Keratinocyte (primary cell): ENCODE measurements around the gene SALL2.

ENCODE experiments used
- EZH2 ChIP-seq: IDR thresholded peaks from one replicate; pipeline ENCODE4 v1.6.1; 2012; ENCODE audit warnings: inconsistent platforms, mild to moderate bottlenecking, low read length, moderate library complexity
- TF ChIP-seq, protein P1 (sequence below), 3 experiments: IDR thresholded peaks in 1 of 3; conservative IDR thresholded peaks in 1 of 3; optimal IDR thresholded peaks in 1 of 3; 2 replicates in 2 of 3; 3 replicates in 1 of 3; pipeline versions ENCODE3 to v1.5.1; 2011; ENCODE audit warnings: low read length in 3 of 3, mild to moderate bottlenecking in 3 of 3, moderate library complexity in 2 of 3, control low read depth in 1 of 3, inconsistent platforms in 1 of 3; ENCODE audit not compliant: insufficient read depth in 2 of 3; ENCODE audit errors: extremely low read depth in 1 of 3

DNA sequence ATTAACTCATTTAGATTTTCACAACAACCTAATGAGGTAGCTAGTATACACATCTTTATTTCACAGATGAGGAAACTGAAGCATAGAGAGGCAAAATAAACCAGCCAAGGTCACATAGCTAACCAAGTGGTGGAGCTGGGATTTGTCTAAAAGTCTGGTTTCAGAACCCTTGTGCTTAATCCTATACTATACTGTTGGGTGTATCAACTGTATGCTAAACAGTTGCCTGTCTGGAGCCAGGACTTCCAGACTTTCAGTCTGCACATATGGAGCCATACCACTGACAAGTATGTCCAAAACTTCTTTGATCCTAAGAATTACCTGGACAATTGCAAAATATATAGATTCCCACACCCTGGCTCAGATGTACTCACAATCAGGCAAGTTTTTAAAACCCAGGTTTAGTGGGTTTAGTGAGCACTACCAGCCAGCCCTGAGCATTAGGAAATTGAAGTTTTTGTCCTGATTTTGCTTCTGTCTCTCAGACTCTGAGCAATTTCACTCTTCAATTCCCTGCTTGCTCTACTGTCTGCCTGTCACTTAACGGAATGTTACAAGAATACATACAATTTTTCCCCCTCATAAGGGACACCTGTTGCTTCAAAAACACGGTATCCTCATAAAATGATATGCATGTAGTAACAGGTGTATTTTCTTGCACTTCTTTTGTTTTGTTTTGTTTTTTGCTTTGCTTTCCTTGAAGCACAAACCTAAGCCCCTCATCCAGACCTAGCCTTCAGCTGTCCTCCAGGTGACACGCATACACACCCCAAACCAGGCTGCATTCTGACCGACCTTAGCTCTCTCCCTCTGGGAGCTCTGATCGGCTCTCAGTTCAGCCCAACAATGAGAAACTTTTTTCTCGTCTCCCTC lies 9.6 kb upstream of the SALL2 start:
- TF ChIP-seq, protein P1, sequence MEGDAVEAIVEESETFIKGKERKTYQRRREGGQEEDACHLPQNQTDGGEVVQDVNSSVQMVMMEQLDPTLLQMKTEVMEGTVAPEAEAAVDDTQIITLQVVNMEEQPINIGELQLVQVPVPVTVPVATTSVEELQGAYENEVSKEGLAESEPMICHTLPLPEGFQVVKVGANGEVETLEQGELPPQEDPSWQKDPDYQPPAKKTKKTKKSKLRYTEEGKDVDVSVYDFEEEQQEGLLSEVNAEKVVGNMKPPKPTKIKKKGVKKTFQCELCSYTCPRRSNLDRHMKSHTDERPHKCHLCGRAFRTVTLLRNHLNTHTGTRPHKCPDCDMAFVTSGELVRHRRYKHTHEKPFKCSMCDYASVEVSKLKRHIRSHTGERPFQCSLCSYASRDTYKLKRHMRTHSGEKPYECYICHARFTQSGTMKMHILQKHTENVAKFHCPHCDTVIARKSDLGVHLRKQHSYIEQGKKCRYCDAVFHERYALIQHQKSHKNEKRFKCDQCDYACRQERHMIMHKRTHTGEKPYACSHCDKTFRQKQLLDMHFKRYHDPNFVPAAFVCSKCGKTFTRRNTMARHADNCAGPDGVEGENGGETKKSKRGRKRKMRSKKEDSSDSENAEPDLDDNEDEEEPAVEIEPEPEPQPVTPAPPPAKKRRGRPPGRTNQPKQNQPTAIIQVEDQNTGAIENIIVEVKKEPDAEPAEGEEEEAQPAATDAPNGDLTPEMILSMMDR (optimal IDR thresholded peaks at IDR 0.05 in 1 of 3, IDR thresholded peaks at IDR 0.05 in 1 of 3, conservative IDR thresholded peaks at IDR 0.05 in 1 of 3; ENCODE audit: extremely low read depth in 1 of 3, insufficient read depth in 2 of 3, low read length in 3 of 3): no peak
- no peak for TF ChIP-seq EZH2
